Sigmoid colon (tissue), 7 donors: ENCODE measurements around the gene MCCC2. TPM values are rescaled to one million over a fixed set of nuclear protein-coding genes. Genes with fewer than 3 reads are reported as not detected.

Experiments
- DNase-seq: peaks from one replicate; pipeline ENCODE4 v3.0.0-alpha.2; 2019
- H3K27ac ChIP-seq, 4 donors: fragments of 200-600 bp; sonication (generic); one replicate each; pipeline ENCODE4 v1.5.1; 2016 to 2019; ENCODE audit warnings: mild to moderate bottlenecking in 1 of 4
- H3K27me3 ChIP-seq, 3 donors: fragments of 200-600 bp; sonication (generic); one replicate each; pipeline ENCODE4 v1.5.1; 2019; ENCODE audit warnings: mild to moderate bottlenecking in 1 of 3
- H3K36me3 ChIP-seq, 4 donors: fragments of 200-600 bp; sonication (generic); one replicate each; pipeline ENCODE4 v1.5.1; 2016 to 2019
- H3K4me1 ChIP-seq, 4 donors: fragments of 200-600 bp; sonication (generic); one replicate each; pipeline ENCODE4 v1.5.1; 2017 to 2019
- H3K4me3 ChIP-seq, 4 donors: fragments of 200-600 bp; sonication (generic); one replicate each; pipeline ENCODE4 v1.5.1; 2017 to 2019; ENCODE audit warnings: mild to moderate bottlenecking in 2 of 4, moderate library complexity in 1 of 4
- H3K9me3 ChIP-seq, 4 donors: fragments of 200-600 bp in 3 of 4; sonication (generic) in 3 of 4; one replicate each; pipeline versions ENCODE4 v1.5.1 to v1.6.1; 2013 to 2019
- CTCF ChIP-seq, 4 experiments: fragments of 450-650 bp in 3 of 4; fragments of 200-600 bp in 1 of 4; IDR thresholded peaks; one replicate each; pipeline ENCODE4 v1.5.1; 2016 to 2019; ENCODE audit warnings: antibody characterized with exemption in 4 of 4, mild to moderate bottlenecking in 3 of 4, moderate library complexity in 2 of 4
- EP300 ChIP-seq, 4 donors: sonication (generic); formaldehyde crosslinking; IDR thresholded peaks; one replicate each; pipeline ENCODE4 v1.6.1; 2017; ENCODE audit warnings: antibody characterized with exemption in 4 of 4
- POLR2A ChIP-seq, 2 donors: fragments of 450-650 bp; IDR thresholded peaks; one replicate each; pipeline ENCODE4 v1.6.1; 2016; ENCODE audit warnings: antibody characterized with exemption in 2 of 2, mild to moderate bottlenecking in 2 of 2, moderate library complexity in 2 of 2
- POLR2AphosphoS5 ChIP-seq, 4 donors: sonication (generic); formaldehyde crosslinking; IDR thresholded peaks; one replicate each; pipeline ENCODE4 v1.6.1; 2017; ENCODE audit warnings: antibody characterized with exemption in 4 of 4
- WGBS, 2 donors: extraction: QIAGEN DNeasy Blood & Tissue Kit; methylation state at CpG; one replicate each; pipeline ENCODE4 v1.1.7; 2013; 5-methylcytosine and 5-hydroxymethylcytosine counted together
- intact Hi-C: fragments of 100-400 bp; cut with DNase I; formaldehyde crosslinking; loops from one replicate; pipeline ENCODE4 v1.15.1; 2023
- polyA plus RNA-seq, 3 donors: library from polyadenylated mRNA; stranded (reverse); fragments of 200-250 nt; gene quantifications; one replicate each; pipeline ENCODE4 v1.2.3, GENCODE V29; 2013
- total RNA-seq, 4 donors: library from RNA; depleted of rRNA; stranded (reverse); fragments of >200 nt; gene quantifications; one replicate each; pipeline ENCODE4 v1.1.0, GENCODE V29; 2016
- donor health status: healthy with polysubstance abuse.
- donor health status: Bipolar disorder and iron deficiency.
- donor health status: healthy.

Gene MCCC2
- total and polyA plus RNA-seq, 7 donors, result 17.6 to 44.2 (median 23.8) TPM

- WGBS, 2 donors, result 84 to 92% methylated on average over 3 of the region's 3 CpGs
- H3K27me3 ChIP-seq, result no peaks in the 10 kb centered on the region
- H3K4me3 ChIP-seq, result no peak overlapping the region
- H3K36me3 ChIP-seq, result peaks cover 2 to 59% (median 6%) of the 10 kb centered on the region in 4 donors
- H3K27ac ChIP-seq, result no peak overlapping the region
- no peaks in the 10 kb centered on the region for H3K9me3 ChIP-seq
- H3K4me1 ChIP-seq, result peaks cover 0 to 10% (median 9%) of the 10 kb centered on the region in 4 donors
- no peak for DNase-seq
- intact Hi-C loops, result no loop called here
- TF ChIP-seq POLR2AphosphoS5 (IDR thresholded peaks at IDR 0.05) (no peak), CTCF (IDR thresholded peaks at IDR 0.05) (no peak), EP300 (IDR thresholded peaks at IDR 0.05) (no peak), POLR2A (IDR thresholded peaks at IDR 0.05) (no peak)
Observed at GRCh38 chr5:71651579-71651978, 64.4 kb downstream of the MCCC2 start.

- DNase-seq, result no peak
- intact Hi-C loops, result no loop called here
- WGBS, 2 donors, result 65 to 94% methylated on average over 3 of the region's 3 CpGs
- H3K27me3 ChIP-seq, result no peaks in the 10 kb centered on the region
- TF ChIP-seq CTCF (IDR thresholded peaks at IDR 0.05), result no peak
- no peak for TF ChIP-seq POLR2AphosphoS5 (IDR thresholded peaks at IDR 0.05)
- TF ChIP-seq POLR2A (IDR thresholded peaks at IDR 0.05), result no peak
- no peak for TF ChIP-seq EP300 (IDR thresholded peaks at IDR 0.05)
- H3K36me3 ChIP-seq, result peaks cover under 1 to 61% (median 3%) of the 10 kb centered on the region in 4 donors
- no peaks in the 10 kb centered on the region for H3K9me3 ChIP-seq
- H3K4me3 ChIP-seq, result no peak overlapping the region
- H3K27ac ChIP-seq, result peak overlapping the region in 3 of 4 donors; percentile 10 to 57 (median 45)
- peaks cover 0 to 10% (median 9%) of the 10 kb centered on the region in 4 donors for H3K4me1 ChIP-seq
Observed at GRCh38 chr5:71652349-71652748, 65.2 kb downstream of the MCCC2 start.

GRCh38 chr5:71652803-71653543, 65.8 kb downstream of the MCCC2 start:
- no peaks in the 10 kb centered on the region for H3K27me3 ChIP-seq
- intact Hi-C loops, result no loop called here
- TF ChIP-seq EP300 (IDR thresholded peaks at IDR 0.05) (no peak), POLR2AphosphoS5 (IDR thresholded peaks at IDR 0.05) (peak in 2 of 4 donors; percentile 19 to 45)
- no peaks in the 10 kb centered on the region for H3K9me3 ChIP-seq
- H3K36me3 ChIP-seq, result peaks cover 6 to 67% (median 6%) of the 10 kb centered on the region in 4 donors
- peak overlapping the region; percentile 0 to 61 (median 28) for H3K27ac ChIP-seq
- H3K4me1 ChIP-seq, result peaks cover 0 to 10% (median 9%) of the 10 kb centered on the region in 4 donors
- no peak for DNase-seq
- no peak overlapping the region for H3K4me3 ChIP-seq
- 80 to 81% methylated on average over 9 of the region's 9 CpGs for WGBS, 2 donors

GRCh38 chr5:71658916-71659662, 71.9 kb downstream of the MCCC2 start:
- Histone ChIP-seq H3K4me3 (no peak overlapping the region), H3K27me3 (no peaks in the 10 kb centered on the region), H3K27ac (no peak overlapping the region), H3K36me3 (peaks cover 0 to 32% (median 9%) of the 10 kb centered on the region in 4 donors), H3K9me3 (no peaks in the 10 kb centered on the region), H3K4me1 (peaks cover 0 to under 1% (median under 1%) of the 10 kb centered on the region in 4 donors)
- intact Hi-C loops, result no loop called here
- 62 to 85% methylated on average over 3 of the region's 3 CpGs for WGBS, 2 donors
- DNase-seq, result no peak
- TF ChIP-seq EP300 (IDR thresholded peaks at IDR 0.05), result no peak
- no peak for TF ChIP-seq CTCF (IDR thresholded peaks at IDR 0.05)
- TF ChIP-seq POLR2AphosphoS5 (IDR thresholded peaks at IDR 0.05), result no peak
- no peak for TF ChIP-seq POLR2A (IDR thresholded peaks at IDR 0.05)

- intact Hi-C loops, result no loop called here
- H3K36me3 ChIP-seq, result peaks cover 0 to 11% (median 9%) of the 10 kb centered on the region in 4 donors
Observed at GRCh38 chr5:71662381-71662780, 75.2 kb downstream of the MCCC2 start.

More at GRCh38 chr5:71662381-71662780, 75.2 kb downstream of the MCCC2 start:
- Histone ChIP-seq H3K9me3 (no peaks in the 10 kb centered on the region), H3K27me3 (no peaks in the 10 kb centered on the region), H3K4me3 (no peak overlapping the region), H3K27ac (no peak overlapping the region), H3K4me1 (no peaks in the 10 kb centered on the region)
- TF ChIP-seq CTCF (IDR thresholded peaks at IDR 0.05) (no peak), POLR2AphosphoS5 (IDR thresholded peaks at IDR 0.05) (no peak), EP300 (IDR thresholded peaks at IDR 0.05) (no peak), POLR2A (IDR thresholded peaks at IDR 0.05) (no peak)
- DNase-seq, result no peak
- 93 to 95% methylated on average over 11 of the region's 11 CpGs for WGBS, 2 donors
